Kidney (tissue), 14 donors: ENCODE results near the gene FIGLA. TPM values are rescaled to one million over a fixed set of nuclear protein-coding genes. Genes with fewer than 3 reads are reported as not detected.

Experiments
- DNase-seq, 5 donors: peaks; one replicate each; pipeline ENCODE4 v3.0.0-alpha.2; 2013 to 2020
- FAIRE-seq: peaks from 2 replicates; lab custom pipeline; 2012; peaks lifted over from hg19 to GRCh38; lab: Jason Lieb, UNC
- H3K27ac ChIP-seq, 2 donors: one replicate each; pipeline ENCODE4 v1.7.0; 2013; ENCODE audit warnings: low read depth in 2 of 2, low read length in 2 of 2, inconsistent platforms in 1 of 2
- H3K27me3 ChIP-seq: one replicate; pipeline ENCODE4 v1.7.1; 2013; ENCODE audit warnings: low read length, inconsistent platforms; ENCODE audit not compliant: control insufficient read depth, insufficient read depth
- H3K36me3 ChIP-seq, 3 donors: one replicate each; pipeline versions ENCODE4 v1.7.0 to v1.7.1; 2013; ENCODE audit warnings: low read length in 3 of 3, control low read depth in 1 of 3, inconsistent platforms in 1 of 3; ENCODE audit not compliant: insufficient read depth in 3 of 3, control insufficient read depth in 2 of 3
- H3K4me1 ChIP-seq, 3 donors: one replicate each; pipeline versions ENCODE4 v1.7.0 to v1.7.1; 2013; ENCODE audit warnings: low read length in 3 of 3, inconsistent platforms in 1 of 3, low read depth in 1 of 3; ENCODE audit not compliant: control insufficient read depth in 2 of 3, insufficient read depth in 2 of 3
- H3K4me3 ChIP-seq, 3 donors: one replicate each; pipeline versions ENCODE4 v1.7.0 to v1.8.1; 2013; ENCODE audit warnings: low read length in 3 of 3, control low read depth in 1 of 3, inconsistent platforms in 1 of 3
- H3K9ac ChIP-seq, 3 donors: one replicate each; pipeline versions ENCODE4 v1.7.0 to v1.7.1; 2013; ENCODE audit warnings: low read length in 3 of 3, control low read depth in 1 of 3, inconsistent platforms in 1 of 3
- H3K9me3 ChIP-seq, 3 donors: one replicate each; pipeline versions ENCODE4 v1.7.0 to v1.7.1; 2013; ENCODE audit warnings: low read length in 3 of 3, control low read depth in 1 of 3, inconsistent platforms in 1 of 3; ENCODE audit not compliant: control insufficient read depth in 2 of 3, insufficient read depth in 1 of 3
- CTCF ChIP-seq: IDR thresholded peaks from 3 replicates; pipeline ENCODE4 v1.5.1; 2012; ENCODE audit warnings: mild to moderate bottlenecking, moderate library complexity, borderline replicate concordance; ENCODE audit not compliant: insufficient read depth; ENCODE audit errors: extremely low read depth
- intact Hi-C: fragments of 100-400 bp; cut with DNase I; formaldehyde crosslinking; loops from one replicate; pipeline ENCODE4 v1.11.1; 2022
- polyA plus RNA-seq: library from polyadenylated mRNA; stranded (reverse); fragments of 350-450 nt; fragmentation: Illumina TruSeq; extraction: RNeasy Lipid Tissue Mini Kit (QIAGEN cat#74804); gene quantifications from one replicate; pipeline ENCODE4 v1.2.3, GENCODE V29; 2014; ENCODE audit warnings: low read depth, low replicate concordance; ENCODE audit not compliant: insufficient read depth
- total RNA-seq: library from RNA; stranded (reverse); fragmentation: NEBNext Ultra II Directional; extraction: Animal tissue kit (Norgen Biotek cat#: 25700); gene quantifications from one replicate; pipeline ENCODE4 v1.2.1, GENCODE V29; 2021
- donor health status: control.
- donor health status: control.
- donor health status: control.
- donor health status: control.
- donor health status: control.
- donor health status: DM: yes; HTN: yes; CAD: no.
- donor health status: Normal renal cell carcinoma (clear cell type).

The FIGLA gene
- total and polyA plus RNA-seq, 2 donors from 2014 or later: not detected

GRCh38 chr2:70828914-70829824 is 38.7 kb upstream of the FIGLA start:
- Histone ChIP-seq H3K36me3 (no peaks in the 10 kb centered on the region), H3K4me3 (no peak overlapping the region), H3K9ac (no peak overlapping the region), H3K27me3 (no peaks in the 10 kb centered on the region), H3K27ac (no peak overlapping the region), H3K9me3 (no peaks in the 10 kb centered on the region), H3K4me1 (no peaks in the 10 kb centered on the region)
- FAIRE-seq (no peak), DNase-seq (no peak)
- intact Hi-C loops: no loop called here
- TF ChIP-seq CTCF: no peak

- no peak overlapping the region for H3K4me3 ChIP-seq
- no peaks in the 10 kb centered on the region for H3K9me3 ChIP-seq
- intact Hi-C loops: no loop called here
- no peaks in the 10 kb centered on the region for H3K4me1 ChIP-seq
- no peak overlapping the region for H3K27ac ChIP-seq
- no peak for DNase-seq
- no peaks in the 10 kb centered on the region for H3K36me3 ChIP-seq
- FAIRE-seq: no peak
- H3K9ac ChIP-seq: no peak overlapping the region
- no peaks in the 10 kb centered on the region for H3K27me3 ChIP-seq
- TF ChIP-seq CTCF: no peak
These were observed 37.7 kb upstream of the FIGLA start for GRCh38 chr2:70828115-70828514.

- intact Hi-C loops: no loop called here
- no peaks in the 10 kb centered on the region for H3K36me3 ChIP-seq
- H3K9me3 ChIP-seq: no peaks in the 10 kb centered on the region
- no peak overlapping the region for H3K9ac ChIP-seq
- DNase-seq (no peak), FAIRE-seq (no peak)
- no peaks in the 10 kb centered on the region for H3K27me3 ChIP-seq
- H3K4me1 ChIP-seq: no peaks in the 10 kb centered on the region
- no peak for TF ChIP-seq CTCF
- no peak overlapping the region for H3K27ac ChIP-seq
- H3K4me3 ChIP-seq: no peak overlapping the region
These were observed 36.9 kb upstream of the FIGLA start for GRCh38 chr2:70827388-70827787.
